Mucosa of rectum (tissue), 2 donors: ENCODE measurements around the gene PSMA2.

ENCODE experiments used
- H3K27ac ChIP-seq, 2 donors: one replicate each; pipeline ENCODE4 v1.7.0; 2013; ENCODE audit warnings: inconsistent platforms in 2 of 2, low read depth in 2 of 2, low read length in 2 of 2
- H3K27me3 ChIP-seq, 2 donors: one replicate each; pipeline ENCODE4 v1.7.0; 2013; ENCODE audit warnings: low read length in 2 of 2; ENCODE audit not compliant: control insufficient read depth in 2 of 2, insufficient read depth in 2 of 2
- H3K36me3 ChIP-seq, 2 donors: one replicate each; pipeline ENCODE4 v1.7.0; 2013; ENCODE audit warnings: low read length in 2 of 2; ENCODE audit not compliant: control insufficient read depth in 2 of 2, insufficient read depth in 2 of 2
- H3K4me1 ChIP-seq, 2 donors: one replicate each; pipeline ENCODE4 v1.7.0; 2013; ENCODE audit warnings: low read length in 2 of 2, mild to moderate bottlenecking in 1 of 2; ENCODE audit not compliant: control insufficient read depth in 2 of 2, insufficient read depth in 2 of 2
- H3K4me3 ChIP-seq, 2 donors: one replicate each; pipeline ENCODE4 v1.7.0; 2013; ENCODE audit warnings: low read length in 2 of 2
- H3K9ac ChIP-seq, 2 donors: one replicate each; pipeline ENCODE4 v1.7.0; 2013; ENCODE audit warnings: low read length in 2 of 2, low read depth in 1 of 2, mild to moderate bottlenecking in 1 of 2
- H3K9me3 ChIP-seq, 2 donors: one replicate each; pipeline ENCODE4 v1.7.0; 2013; ENCODE audit warnings: low read length in 2 of 2; ENCODE audit not compliant: control insufficient read depth in 2 of 2
- donor health status: healthy.
- donor health status: Normal muscosa, but diverticular disease.

The PSMA2 gene

GRCh38 chr7:42928754-42929153, 3.2 kb downstream of the PSMA2 start:
- no peaks in the 10 kb centered on the region for H3K9me3 ChIP-seq
- no peak overlapping the region for H3K4me3 ChIP-seq
- H3K36me3 ChIP-seq = peaks cover 18 to 23% of the 10 kb centered on the region in 2 donors
- peaks cover 19 to 23% of the 10 kb centered on the region in 2 donors for H3K4me1 ChIP-seq
- H3K9ac ChIP-seq = no peak overlapping the region
- H3K27me3 ChIP-seq = no peaks in the 10 kb centered on the region
- H3K27ac ChIP-seq = no peak overlapping the region

GRCh38 chr7:42926204-42926603, 5.8 kb downstream of the PSMA2 start:
- H3K9me3 ChIP-seq = no peaks in the 10 kb centered on the region
- peaks cover 40 to 44% of the 10 kb centered on the region in 2 donors for H3K36me3 ChIP-seq
- peaks cover 10 to 16% of the 10 kb centered on the region in 2 donors for H3K4me1 ChIP-seq

GRCh38 chr7:42925630-42926029, 6.3 kb downstream of the PSMA2 start:
- Histone ChIP-seq H3K36me3 (peaks cover 45 to 49% of the 10 kb centered on the region in 2 donors), H3K4me1 (peaks cover 5 to 12% of the 10 kb centered on the region in 2 donors)

More at GRCh38 chr7:42926204-42926603, 5.8 kb downstream of the PSMA2 start:
- Histone ChIP-seq H3K4me3 (no peak overlapping the region), H3K9ac (no peak overlapping the region), H3K27me3 (no peaks in the 10 kb centered on the region), H3K27ac (no peak overlapping the region)

GRCh38 chr7:42924223-42924838, 7.6 kb downstream of the PSMA2 start:
- Histone ChIP-seq H3K9me3 (no peaks in the 10 kb centered on the region), H3K4me1 (peaks cover 0 to 2% of the 10 kb centered on the region in 2 donors), H3K27me3 (no peaks in the 10 kb centered on the region), H3K36me3 (peaks cover 56 to 59% of the 10 kb centered on the region in 2 donors), H3K9ac (no peak overlapping the region), H3K4me3 (no peak overlapping the region), H3K27ac (no peak overlapping the region)

More at GRCh38 chr7:42925630-42926029, 6.3 kb downstream of the PSMA2 start:
- Histone ChIP-seq H3K27ac (no peak overlapping the region), H3K4me3 (no peak overlapping the region), H3K27me3 (no peaks in the 10 kb centered on the region), H3K9me3 (no peaks in the 10 kb centered on the region), H3K9ac (no peak overlapping the region)

- H3K9me3 ChIP-seq = no peaks in the 10 kb centered on the region
- no peaks in the 10 kb centered on the region for H3K4me1 ChIP-seq
- no peak overlapping the region for H3K4me3 ChIP-seq
- no peaks in the 10 kb centered on the region for H3K27me3 ChIP-seq
- no peak overlapping the region for H3K9ac ChIP-seq
- H3K36me3 ChIP-seq = peaks cover 64 to 66% of the 10 kb centered on the region in 2 donors
- H3K27ac ChIP-seq = no peak overlapping the region
These were observed 9.8 kb downstream of the PSMA2 start for GRCh38 chr7:42922017-42922753.

GRCh38 chr7:42915356-42915755, 16.6 kb downstream of the PSMA2 start:
- H3K36me3 ChIP-seq = peaks cover 19 to 32% of the 10 kb centered on the region in 2 donors
- H3K4me1 ChIP-seq = peaks cover 3 to 4% of the 10 kb centered on the region in 2 donors
- no peak overlapping the region for H3K27ac ChIP-seq
- no peak overlapping the region for H3K4me3 ChIP-seq
- no peaks in the 10 kb centered on the region for H3K27me3 ChIP-seq
- no peaks in the 10 kb centered on the region for H3K9me3 ChIP-seq
- H3K9ac ChIP-seq = no peak overlapping the region

GRCh38 chr7:42914421-42915045, 17.4 kb downstream of the PSMA2 start:
- peaks cover 11 to 24% of the 10 kb centered on the region in 2 donors for H3K36me3 ChIP-seq
- peaks cover 3 to 4% of the 10 kb centered on the region in 2 donors for H3K4me1 ChIP-seq
- no peak overlapping the region for H3K27ac ChIP-seq
- H3K27me3 ChIP-seq = no peaks in the 10 kb centered on the region
- no peak overlapping the region for H3K4me3 ChIP-seq
- no peak overlapping the region for H3K9ac ChIP-seq
- H3K9me3 ChIP-seq = no peaks in the 10 kb centered on the region

- no peak overlapping the region for H3K9ac ChIP-seq
- H3K36me3 ChIP-seq = peaks cover 6 to 19% of the 10 kb centered on the region in 2 donors
- H3K27me3 ChIP-seq = no peaks in the 10 kb centered on the region
- peaks cover 3 to 4% of the 10 kb centered on the region in 2 donors for H3K4me1 ChIP-seq
- H3K9me3 ChIP-seq = no peaks in the 10 kb centered on the region
- H3K27ac ChIP-seq = no peak overlapping the region
- no peak overlapping the region for H3K4me3 ChIP-seq
These were observed 18.0 kb downstream of the PSMA2 start for GRCh38 chr7:42914009-42914408.

GRCh38 chr7:42913591-42913990, 18.4 kb downstream of the PSMA2 start:
- Histone ChIP-seq H3K27me3 (no peaks in the 10 kb centered on the region), H3K4me3 (no peak overlapping the region), H3K9ac (no peak overlapping the region), H3K36me3 (peaks cover 4 to 17% of the 10 kb centered on the region in 2 donors), H3K4me1 (peaks cover 3 to 4% of the 10 kb centered on the region in 2 donors), H3K9me3 (no peaks in the 10 kb centered on the region), H3K27ac (no peak overlapping the region)
